NCI-H82 treated with DMSO at 0.1 percent for 48 hours (cell line): ENCODE measurements around the gene MGLL.

ENCODE experiments used
- DNase-seq: peaks from one replicate; lab custom pipeline; 2025; ENCODE audit not compliant: unreplicated experiment; lab: John Stamatoyannopoulos, UW

The MGLL gene

DNA sequence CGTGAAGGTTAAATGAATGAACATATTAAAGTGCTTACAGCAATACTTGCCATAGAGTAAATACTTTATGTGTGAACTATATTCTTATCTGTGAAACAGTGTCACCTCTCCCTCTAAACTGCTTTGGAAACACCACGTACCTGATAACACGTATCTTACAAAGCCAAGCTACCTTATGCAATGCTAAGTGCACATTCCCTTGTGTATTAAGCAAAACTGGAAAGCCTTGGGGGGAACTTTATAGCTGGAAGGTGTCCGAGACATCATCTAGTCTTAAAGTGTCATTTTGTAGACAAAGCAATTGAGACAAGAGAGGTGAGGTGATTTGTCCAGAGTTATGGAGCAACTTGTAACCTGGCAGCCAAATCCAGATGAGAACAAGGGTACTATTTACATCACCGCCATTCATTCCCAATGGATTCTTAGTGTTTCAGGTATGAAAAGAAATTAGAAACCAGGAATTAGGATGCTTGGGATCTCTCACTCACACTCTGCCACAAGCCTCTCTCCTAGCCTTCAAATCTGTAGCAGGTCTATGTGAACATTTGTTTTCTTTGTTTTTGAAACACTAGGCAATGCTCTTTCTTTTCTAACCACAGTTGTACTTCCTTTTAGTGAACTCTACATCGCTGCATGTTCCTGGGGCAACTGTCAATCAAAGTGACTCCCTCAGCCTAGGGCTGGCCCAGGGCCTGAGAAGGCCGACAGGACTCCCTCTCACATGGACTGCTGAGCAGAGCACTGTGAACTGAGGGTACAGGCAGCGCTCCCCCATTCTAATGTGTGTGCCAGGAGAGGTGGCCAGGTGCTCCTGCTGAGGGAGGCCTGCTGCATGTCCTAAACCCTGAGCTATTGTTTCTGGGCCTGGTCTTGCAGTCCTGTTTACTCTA, 13.9 kb upstream of the MGLL start:
- DNase-seq, result no peak

DNA sequence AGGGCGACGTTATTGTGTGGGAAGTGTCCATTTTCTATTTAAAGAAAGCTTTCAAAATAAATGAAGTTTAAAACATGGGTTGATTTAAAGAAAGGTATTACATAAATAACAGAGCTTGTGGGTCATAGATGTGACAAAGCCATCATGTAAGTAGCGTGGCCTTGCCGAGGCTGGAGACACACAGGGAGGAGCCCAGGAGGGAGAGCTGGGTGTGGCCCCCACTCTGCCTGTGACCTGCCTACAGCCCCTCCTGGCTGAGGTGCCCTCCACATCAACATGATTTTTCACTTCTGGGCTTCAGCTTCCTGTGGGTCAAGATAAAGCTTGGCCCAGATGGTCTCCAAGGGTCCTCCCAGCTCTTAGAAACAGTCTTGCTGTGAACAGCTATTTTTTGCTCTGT, 12.5 kb upstream of the MGLL start:
- DNase-seq, result no peak

DNA sequence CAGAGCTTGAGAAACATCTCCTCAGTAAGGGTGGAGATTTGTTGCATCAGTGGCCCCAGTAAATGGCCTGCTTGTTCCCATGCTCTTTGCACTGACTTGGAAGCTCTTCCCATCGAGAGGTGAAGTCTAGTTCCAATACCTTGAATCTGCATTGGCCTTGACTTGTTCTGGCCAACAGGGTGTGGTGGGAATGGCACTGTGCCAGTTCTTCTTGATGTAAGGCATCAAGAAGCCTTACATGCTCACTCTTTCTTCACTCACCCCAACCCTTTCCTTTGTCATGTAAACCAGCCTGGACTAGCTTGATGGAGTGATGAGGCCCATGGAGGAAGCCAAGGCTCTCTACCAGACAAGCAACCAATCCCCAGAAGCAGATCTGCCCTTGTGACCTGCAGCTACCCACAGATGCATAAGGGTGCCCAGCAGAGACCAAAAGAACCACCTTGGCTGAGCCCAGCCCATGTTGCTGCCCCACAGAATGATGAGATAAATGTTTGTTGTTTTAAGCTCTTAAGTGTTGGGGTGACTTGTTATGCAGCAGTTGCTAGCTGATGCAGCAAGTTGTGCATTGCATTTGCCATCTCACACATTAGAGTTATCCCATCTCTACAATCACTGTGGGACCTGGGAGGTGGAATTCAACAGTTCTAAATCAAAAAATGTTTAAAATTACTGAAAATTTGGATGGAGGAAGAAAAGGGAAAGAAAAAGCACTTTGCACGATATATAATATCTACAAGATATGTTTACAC, 11.1 kb upstream of the MGLL start:
- DNase-seq, result no peak

DNA sequence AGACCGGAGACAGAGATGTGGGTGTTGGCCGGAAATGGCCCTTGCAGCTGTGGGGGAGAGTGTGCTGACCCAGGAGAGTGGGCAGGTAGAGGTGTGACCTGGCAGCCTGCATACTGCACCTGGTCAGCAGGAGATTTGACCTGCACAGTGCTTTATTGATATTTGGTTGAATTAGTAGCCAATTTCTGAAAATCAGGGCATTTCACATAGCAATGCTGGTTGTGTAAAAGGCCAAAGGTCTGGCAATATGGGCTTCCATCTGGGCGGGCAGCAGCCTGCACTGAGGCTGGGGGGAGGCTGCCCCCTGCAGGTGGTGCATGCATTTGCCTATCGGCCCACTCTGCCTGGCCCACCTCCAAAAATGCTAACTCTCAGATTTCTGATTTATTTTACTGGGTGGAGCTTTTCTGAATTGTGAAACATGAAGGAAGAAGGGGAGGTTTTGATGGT, 9.4 kb upstream of the MGLL start:
- DNase-seq, result no peak

DNA sequence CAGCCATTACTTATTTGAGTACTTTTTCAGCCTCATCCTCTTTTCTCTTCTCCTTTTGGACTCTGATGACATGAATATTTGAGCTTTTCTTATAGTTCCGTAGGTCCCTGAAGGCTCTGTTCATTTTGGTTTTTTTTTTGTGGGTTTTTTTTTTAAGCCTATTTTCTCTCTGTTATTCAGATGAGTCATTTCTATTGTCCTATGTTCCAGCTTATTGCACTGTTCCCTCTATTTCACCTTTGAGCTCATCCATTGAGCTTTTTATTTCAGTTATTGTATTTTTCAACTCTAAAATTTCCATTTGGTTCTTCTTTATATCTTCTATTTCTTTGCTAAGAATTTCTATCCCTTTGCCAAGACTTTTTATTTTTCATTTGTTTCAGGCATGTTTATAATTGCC, 7.2 kb upstream of the MGLL start:
- no peak for DNase-seq

DNA sequence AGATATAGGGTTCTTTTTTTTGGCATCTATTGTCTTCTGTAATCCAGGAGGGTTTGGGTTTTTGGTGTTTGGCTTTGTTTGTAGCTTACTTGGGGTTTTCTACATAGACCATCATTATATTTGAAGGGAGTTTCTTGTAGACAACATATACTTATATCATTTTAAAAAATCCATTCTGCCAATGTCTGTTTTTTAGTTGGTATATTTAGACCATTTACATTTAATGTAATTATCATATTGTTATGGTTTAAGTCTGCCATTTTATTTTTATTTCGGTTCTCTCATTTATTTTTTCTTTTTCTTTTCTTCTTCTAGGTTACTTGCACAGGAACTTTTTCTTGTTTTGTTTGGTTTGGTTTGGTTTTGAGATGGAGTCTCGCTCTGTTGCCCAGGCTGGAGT, 5.5 kb upstream of the MGLL start:
- no peak for DNase-seq

DNA sequence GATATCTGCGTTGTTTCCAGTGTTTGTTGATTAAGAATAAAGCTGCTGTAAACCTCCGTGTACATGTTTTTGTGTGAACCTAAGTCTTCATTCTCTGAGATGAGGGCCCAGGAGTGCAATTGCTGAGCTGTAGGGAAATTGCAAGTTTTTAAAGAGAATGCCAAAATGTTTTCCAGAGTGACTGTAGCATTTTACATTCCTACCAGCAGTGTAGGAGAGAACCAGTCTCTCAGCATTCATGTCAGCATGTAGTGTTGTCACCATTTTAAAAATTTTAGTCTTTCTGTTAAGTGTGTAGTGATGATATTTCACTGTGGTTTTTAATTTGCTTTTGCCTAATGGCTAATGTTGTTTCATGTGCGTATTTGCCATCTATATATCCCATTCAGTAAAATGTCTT, 3.4 kb upstream of the MGLL start:
- DNase-seq, result no peak

DNA sequence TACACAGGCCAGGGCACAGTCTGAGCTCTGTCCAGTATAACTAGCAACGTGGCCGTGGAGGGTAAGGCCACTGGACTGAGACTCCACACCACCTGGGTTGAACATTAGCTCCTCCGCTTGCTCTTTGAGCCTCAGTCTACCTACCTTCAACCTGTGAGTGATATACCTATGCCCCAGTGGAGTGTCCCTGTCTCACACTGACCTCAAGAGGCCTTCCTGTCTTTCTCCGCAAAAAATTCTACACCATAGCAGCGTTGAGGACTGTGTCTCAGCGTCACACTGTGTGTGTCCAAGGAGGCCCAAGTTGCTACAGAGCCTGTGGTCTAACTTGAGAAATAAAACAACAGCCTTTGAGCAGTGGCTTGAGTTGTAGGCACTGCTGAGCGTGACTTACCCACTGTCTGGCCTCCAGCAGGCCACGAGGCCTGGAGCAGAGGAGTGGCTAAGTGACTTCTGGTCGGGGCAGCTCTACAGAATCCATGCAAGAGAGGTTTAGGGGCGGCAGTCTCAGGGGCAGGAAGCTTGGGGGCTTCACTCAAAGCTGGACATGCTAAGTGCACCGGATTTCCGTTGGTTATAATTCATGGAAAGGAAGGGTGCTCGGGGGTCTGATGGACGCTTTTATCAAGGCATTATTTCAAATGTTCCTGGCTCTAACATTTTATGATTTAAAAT, 2.0 kb upstream of the MGLL start:
- DNase-seq, result no peak

DNA sequence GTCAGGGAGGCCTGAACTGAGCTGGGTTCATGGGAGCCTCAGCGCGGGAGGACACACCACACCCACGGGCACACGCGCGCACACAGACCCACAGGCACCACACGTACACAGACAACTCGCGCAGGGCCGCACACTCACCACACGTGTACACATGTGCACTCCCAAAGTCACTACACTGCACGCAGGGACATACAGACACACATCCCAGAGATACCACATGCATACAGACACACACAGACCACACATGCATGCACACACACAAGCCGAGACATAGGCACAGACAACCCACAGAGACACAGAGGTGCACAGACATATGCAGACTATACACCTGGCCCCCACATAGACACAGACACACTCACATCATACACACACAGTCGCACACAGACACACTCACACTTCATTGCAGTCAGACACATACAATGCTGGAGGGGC, 1.1 kb upstream of the MGLL start:
- DNase-seq, result no peak

DNA sequence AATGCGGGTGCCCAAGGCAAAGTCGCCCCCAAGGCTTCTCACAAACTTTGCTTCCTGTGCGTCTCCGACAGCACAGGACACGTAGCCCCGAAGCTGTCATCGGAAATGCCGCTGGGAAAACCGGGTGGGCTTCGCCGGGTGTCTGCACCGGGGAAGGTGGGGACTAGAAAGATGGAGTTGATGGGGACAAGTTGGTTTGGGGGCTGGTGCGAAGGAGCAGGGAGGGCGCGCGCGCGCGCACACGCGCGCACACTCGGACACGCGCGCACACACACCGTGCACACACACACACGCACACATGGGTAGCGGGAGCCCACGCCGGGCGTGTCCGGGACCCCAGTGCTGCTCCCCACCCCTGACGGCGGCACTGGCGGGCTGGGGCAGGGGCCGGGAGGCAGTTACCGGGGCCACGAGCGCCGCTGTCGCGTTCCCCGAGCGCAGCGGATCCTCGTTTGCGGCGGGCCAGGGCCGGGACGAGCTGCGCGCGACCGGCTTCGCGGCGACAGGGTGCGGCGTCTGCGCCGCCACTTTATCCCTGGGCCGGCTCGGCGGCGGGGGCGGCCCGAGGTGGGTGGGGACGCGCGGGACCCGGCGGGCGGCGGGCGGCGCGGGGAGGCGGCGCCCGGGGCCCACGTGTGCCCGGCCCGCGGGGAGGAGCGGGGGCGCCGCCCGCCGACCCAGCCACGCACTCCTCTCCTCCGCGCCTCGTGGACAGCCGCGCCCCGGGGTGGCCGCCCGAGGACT, 539 bp upstream of the MGLL start:
- no peak for DNase-seq

DNA sequence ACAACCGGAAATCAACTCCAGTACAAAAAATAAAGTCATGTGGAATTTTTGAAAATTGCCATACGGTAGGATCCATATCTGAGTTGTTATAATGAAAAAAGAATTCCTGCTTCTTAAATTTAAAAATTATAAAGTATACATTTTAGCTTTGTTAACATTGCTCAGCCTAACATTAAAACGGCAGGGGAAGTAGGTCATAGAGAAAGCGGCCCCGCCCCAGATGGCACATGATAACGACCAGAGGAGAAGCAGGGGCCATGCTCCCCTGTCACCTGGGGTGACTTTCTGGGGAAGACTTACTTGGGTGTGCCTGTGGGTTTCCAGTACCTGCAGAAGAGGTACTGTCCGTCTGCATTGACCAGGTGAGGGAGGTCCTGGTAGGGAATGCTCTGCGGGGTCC, 921 bp downstream of the MGLL start:
- no peak for DNase-seq

DNA sequence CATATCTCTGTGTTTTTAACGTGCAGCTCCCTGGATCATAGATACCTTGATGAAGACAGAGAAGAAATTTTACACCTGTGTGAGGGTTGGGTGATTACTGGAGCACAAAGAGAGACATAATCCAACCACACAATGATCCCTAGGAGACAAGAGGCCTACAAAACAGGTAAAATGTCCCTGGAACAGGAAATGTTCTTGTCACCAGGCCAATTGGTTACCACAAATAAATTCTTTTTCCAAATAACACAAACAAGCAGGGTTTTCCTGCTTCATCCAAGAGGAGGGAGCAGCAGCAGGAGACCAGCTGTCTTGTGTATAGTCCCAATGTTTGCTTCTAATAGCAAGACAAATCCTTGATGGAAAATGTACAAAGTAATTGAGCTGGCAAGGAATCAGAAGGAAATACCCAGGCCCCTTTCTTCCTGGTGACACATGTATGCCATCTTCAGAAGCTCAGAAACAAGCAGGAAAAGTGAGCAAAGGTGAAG, 1.4 kb downstream of the MGLL start:
- DNase-seq, result no peak

DNA sequence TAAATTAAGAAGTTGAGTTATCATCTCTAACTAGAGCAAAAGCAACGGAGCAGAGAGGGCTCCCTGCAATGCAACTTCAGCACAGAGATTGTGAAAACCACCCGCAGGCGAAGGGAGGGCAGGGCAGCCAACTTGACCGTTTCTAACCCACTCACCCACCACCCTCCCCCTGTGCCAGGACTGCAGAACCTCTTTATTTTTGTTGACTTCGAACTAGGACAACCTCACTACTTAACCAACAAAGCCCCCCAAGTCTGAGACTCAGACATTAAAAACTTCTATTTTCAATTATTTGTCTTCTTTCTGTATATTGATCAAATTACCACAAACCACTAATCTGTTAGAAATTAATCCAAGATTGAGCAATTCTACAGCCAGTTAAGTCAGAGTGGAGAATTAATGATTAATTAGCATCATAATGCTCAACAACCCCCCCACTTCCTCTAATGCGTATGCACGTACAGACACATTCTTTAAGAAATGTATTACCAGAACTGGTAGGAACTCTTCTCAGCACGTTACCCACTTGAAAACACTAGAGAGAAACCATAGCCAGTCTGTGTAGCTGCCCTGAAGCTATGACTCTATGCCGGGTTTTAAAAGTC, 2.0 kb downstream of the MGLL start:
- no peak for DNase-seq

DNA sequence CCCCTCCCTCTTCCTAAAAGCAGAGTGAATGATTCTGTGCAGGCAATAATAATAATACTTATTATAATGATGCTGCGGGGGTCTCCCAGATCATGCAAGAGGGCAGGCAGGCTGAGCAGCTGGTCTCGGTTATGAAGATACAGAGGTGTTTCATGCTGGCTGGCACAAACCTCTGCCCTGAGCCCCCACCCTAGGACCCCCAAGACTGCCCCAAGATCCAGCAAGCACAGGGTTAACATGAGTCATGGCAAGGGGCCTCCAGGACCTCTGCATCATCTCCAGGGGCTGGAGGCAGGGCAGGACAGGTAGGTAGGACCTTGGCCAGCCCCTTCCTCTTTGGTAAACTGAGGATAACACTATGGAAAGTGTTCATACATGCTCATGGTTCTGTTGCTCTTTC, 2.7 kb downstream of the MGLL start:
- no peak for DNase-seq

DNA sequence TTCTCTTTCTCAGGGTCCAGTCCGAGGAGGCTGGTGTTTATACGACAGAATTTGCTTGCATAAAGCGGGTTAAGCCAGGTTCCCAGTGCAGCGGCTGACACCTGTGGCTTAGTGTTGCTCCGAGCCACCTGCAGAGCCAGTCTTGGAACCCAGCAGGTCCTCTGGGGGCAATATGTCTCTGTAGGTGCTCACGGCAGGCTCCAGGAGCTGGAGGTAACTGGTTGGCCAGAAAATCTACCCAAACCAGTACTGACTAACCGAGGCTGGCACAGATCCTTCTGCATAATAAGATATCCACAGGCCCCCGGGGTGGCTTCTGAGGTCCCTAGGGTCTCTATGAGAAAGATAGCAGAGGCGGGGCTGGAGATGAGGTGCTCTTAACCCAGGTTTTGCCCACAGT, 3.2 kb downstream of the MGLL start:
- no peak for DNase-seq

DNA sequence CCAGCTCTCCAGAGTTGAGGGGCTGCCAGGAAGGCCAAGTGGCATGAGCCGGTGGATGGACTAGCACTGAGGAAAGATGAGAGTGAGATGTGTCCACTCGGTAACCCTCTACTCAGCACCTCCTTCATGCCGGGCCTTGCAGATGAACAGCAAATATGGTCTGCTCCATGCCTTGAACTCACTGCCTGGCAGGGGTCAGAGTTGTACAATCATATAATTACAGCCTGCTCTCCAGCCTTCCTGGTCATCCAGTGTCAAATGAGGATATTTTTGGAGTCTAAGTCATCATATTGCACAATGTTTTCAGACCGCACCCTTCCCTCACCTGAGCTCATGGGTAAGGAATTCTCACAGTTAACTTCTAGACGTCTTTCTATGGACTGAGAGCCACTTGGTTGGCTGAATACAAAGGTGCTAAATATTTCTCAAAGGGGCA, 4.9 kb downstream of the MGLL start:
- no peak for DNase-seq

DNA sequence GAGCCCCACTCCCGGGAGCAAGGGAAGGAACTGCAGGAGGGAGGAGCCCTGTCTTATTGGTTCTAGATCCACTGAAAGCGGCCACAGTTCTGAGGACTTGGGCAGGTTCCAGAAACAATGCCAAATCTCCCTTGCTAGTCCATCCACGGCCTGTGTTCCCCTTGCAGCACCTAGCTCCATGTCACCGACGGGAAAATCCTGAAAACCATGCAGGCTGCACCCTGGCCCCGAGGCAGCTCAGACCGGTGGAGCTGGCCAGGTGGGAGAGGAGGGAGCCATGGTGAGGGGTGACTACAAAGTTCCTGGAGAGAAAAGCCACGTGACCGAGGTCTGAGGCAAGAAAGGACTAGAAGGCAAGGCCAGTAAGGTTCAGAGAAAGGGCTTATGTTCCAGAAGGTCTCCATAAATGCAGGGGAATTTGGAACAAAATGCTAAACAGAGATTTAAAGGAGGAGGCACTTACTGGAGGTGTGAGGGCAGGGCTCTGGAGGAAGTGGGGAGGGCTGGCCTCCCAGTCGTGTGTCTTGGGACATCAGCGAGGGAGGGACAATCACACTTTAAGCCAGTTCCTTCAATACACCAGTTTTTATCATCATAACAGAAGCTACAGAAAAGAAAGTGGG, 5.4 kb downstream of the MGLL start:
- no peak for DNase-seq

DNA sequence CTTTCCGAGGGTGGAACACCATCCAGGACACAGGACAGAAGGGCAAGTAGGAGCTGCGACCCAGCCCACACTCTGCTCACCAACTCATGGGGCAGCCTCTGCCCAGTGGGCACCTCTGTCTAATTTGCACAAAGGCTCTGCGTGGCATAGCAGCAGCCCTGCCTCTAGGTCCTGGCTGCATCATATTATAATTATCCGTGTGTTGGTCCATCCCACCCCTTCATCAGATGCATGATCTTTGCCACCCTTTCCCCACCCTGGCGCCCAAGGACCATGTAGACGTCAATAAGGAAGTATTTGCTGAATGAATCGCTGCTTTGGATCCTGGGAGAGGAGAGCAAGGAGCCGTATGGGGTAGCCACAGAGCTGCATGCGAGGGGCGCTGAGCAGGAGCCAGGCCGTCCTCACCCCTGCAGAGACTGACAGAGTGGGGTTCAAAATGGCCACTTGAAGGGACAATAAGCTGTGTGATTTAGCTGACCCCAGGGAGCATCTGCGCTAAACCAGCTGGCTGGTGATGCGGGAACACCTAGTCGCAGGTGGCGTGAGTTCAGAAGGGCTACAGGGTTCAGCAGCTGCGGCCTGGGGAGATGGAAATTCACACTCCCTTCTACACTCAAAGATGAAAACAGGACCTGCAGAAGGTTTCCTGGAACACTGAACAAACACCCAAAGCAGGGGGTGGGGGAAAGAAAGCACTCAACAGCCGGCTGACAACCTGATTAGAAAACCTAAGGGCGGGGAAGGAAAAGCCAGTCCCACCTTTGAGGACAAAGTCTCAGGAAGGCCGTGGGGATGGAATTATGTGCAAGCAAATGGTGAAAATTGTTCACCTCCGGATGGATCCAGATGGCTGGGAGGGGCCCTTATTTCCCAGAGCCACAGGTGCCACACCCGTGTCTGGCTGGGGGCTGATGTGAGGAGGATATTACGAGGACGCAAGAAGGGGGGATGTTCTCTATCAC, 6.4 kb downstream of the MGLL start:
- no peak for DNase-seq

DNA sequence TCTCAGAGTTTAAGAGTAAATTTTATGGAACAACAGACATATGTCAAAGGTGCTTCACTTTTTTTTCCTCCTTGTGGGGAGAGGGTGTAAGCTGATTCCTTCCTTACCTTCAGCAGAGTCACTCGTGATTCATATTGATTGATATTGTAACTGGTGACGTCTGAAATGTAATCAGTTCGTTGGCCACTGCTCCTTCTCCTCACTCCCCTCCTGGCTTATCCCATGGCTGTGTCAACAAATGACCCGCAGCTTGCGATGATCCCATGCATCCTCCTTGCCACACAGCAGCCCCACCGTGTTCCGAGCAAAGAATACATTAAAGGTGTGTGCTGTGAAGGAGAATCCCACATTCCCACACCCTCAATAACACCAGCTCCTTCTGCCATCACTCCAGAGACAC, 7.3 kb downstream of the MGLL start:
- DNase-seq, result no peak
